HL-60/S4 treated with retinoic acid at 250 ng/mL for 4 days and 3 days (cell line): ENCODE results near the gene KCTD15.

Experiments
- in situ Hi-C: fragments of 300-500 bp; cut with MboI; formaldehyde crosslinking; loops from 2 replicates; pipeline ENCODE4 v1.7.0; 2022; ENCODE audit warnings: low sequenced_read_pairs

The KCTD15 gene, protein sequence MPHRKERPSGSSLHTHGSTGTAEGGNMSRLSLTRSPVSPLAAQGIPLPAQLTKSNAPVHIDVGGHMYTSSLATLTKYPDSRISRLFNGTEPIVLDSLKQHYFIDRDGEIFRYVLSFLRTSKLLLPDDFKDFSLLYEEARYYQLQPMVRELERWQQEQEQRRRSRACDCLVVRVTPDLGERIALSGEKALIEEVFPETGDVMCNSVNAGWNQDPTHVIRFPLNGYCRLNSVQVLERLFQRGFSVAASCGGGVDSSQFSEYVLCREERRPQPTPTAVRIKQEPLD

DNA sequence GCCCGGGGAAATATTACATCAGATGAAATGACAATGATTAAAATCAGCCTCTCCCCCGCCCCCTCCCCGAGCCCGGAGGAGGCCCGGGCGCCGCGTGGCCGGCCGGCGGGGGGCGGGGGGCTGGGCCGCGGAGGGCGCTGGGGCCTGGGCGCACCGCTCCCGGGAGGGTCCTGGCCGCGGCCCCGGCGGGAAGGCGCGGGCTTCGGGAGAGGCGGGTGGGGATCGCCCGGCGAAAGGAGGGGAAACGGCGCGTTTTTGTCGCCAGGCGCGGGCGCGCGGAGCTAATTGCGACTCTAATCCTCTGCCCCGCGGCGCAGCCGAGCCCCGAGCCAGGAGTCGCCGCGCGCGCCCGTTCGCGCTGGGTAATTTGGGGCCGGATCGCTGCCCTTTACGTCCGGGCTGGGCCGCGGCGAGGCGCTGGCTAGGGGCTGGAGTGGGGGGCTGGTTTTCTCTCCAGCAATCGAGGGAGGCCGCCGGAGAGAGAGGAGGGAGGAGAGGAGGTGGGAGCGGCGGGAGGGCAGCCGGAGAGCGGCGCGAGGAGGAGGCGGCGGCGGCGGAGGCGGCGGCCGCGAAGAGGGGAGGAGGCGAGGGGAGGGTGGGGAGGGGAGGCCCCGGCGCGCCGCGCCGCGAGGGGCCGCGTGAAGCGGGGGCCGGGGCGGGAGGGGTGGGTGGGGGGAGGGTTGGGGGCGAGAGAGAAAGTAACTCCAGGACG is at the start of gene KCTD15:
TSS of gene KCTD15 (plus strand) at position 707 of the 712 bp plus-strand sequence. CDS start 3,585 bp downstream, outside the sequence.
- in situ Hi-C loops: no loop called here

DNA sequence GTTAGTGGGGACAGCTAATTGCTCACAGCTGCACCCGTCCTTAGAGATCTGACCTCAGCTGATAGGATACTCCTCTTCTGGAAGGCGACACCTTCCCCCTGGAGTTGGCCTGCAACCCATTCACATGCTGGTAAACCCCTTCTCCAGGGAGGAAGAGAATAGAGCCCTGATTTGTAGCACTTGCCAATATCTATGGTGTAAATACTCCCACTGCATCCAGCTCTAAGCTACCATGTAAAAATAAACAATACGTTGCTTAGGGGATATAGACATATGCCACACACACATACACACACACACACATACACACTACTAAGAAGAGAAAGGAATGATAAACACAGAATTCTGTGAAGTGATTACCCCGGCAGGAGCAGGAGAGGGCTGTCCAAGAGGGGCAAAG is 49.4 kb upstream of the KCTD15 start:
- in situ Hi-C loops: no loop called here

DNA sequence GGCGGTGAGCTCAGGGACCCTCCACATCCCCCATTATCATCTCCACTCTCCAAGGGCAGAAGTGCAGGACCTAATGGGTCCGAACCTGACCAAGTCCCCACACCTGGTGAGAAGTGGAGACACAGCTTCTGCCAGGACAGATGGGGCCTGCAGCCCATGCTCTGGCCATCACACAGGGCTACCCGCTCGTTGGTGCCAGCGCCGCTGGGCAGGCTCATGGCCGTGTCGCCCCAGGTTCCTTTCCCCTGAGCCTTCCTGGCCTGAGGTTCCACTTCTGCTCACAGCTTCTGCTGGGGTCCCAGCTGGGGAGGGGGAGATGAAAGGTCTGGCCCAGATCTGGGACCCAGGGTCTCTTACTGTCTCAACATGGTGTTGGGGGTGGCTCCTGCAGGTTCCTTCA is 48.4 kb upstream of the KCTD15 start:
- in situ Hi-C loops: no loop called here

DNA sequence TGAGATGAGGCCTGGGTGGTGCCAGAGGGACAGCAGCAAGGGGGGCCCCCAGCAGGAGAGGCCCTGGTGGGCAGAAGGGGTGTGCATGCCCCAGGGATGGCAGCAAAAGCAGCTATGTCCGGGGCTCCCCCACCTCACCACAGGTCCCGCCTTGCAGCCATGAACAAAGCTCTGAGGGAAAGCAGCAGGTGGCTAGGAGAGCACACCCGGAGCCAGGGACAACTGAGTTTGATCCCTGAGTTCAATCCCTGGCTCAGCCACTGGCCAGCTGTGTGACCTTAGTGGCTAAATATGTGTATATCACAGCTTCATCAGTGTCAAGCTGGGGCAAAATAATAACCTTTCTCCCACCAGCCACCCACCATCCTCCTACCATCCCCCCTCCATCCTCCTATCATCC is 47.7 kb upstream of the KCTD15 start:
- in situ Hi-C loops: no loop called here

DNA sequence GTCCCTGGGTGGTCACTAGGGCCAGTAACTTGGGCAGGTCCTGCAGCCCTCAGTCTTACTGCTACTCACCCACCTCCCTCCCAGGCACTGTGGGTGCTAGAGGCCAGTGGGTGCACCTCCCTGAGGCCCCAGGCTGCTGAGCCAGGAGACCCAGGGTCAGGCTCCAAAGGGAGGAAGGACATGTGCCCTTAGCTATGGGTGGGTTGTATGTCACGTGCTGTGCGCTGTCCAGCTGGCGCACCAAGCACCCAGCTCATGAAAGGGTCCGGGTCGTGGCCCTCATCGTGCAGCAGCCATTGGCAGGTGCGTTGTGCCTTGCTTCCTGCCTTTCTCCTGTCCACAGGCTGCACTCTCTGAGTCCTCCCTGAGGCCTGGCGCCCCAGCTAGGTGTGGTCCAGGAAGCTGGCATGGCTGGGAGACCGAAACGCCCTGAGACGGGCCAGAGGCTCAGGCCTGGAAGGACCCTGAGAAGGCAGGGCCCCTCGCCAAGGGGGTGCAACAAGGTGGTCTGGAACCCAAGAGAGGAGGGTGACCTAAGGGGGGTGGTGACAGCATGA is 47.0 kb upstream of the KCTD15 start:
- in situ Hi-C loops: loop anchor here (25.0 kb wide), 1 partner anchor 512 kb away; the partner anchor contains the start of gene SLC7A10

DNA sequence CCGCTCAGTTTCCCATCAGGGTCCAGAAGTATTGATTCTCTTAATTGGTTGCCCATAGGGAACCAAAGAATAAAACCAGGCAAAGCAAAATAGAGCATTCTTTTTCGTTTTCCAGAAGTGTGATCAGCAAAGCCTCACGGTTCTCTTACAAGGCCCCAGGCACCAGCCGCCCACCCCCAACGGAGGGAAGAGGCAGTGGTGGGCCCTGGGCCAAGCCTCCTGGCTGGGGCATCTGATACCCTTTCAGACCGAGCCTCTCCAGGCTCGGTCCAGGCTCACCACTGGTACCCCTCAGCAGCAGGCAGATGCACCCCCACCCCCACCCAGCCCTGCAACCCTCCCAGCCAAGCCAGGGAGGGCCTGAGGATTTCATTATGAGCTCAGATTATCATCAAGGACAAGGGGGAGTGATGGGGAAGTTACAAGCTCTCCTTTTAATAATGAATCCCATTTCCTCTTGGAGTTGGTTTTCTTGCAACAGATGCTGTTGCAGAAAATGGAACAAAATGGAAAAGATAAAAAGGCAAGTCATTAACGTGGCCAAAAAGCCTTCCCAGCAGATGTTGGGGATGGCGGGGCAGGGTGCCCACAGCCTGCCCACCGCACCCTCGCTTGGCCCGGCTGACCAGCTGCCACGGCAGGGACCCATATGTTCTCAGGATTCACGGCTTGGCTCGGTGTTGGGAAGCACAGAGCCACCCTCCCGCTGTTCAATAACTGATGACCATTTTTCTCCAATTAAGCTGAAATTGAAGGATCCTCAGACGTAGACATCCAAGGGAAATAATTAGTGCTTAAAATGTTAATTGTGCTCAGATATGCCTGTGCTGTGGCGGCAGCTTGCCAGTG is 45.9 kb upstream of the KCTD15 start:
- in situ Hi-C loops: loop anchor here (25.0 kb wide), 1 partner anchor 514 kb away; the partner anchor contains the start of gene SLC7A10

DNA sequence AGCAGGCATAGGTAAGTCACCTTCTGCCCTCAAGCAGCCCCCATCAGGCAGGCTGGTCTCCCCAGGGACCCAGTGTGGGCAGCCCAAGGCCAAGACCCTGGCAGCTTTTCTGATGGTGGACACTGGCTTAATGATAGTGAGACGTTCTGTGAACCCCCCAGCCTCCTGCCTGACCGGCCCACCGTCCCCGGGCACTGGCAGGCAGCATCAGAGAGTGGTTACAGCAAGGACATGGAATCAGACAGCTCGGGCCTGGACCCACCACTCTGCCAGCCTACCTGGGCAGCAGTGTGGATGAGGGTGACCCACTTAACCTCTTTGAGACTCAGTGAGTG is 45.3 kb upstream of the KCTD15 start:
- in situ Hi-C loops: loop anchor here (25.0 kb wide), 1 partner anchor 514 kb away; the partner anchor contains the start of gene SLC7A10

DNA sequence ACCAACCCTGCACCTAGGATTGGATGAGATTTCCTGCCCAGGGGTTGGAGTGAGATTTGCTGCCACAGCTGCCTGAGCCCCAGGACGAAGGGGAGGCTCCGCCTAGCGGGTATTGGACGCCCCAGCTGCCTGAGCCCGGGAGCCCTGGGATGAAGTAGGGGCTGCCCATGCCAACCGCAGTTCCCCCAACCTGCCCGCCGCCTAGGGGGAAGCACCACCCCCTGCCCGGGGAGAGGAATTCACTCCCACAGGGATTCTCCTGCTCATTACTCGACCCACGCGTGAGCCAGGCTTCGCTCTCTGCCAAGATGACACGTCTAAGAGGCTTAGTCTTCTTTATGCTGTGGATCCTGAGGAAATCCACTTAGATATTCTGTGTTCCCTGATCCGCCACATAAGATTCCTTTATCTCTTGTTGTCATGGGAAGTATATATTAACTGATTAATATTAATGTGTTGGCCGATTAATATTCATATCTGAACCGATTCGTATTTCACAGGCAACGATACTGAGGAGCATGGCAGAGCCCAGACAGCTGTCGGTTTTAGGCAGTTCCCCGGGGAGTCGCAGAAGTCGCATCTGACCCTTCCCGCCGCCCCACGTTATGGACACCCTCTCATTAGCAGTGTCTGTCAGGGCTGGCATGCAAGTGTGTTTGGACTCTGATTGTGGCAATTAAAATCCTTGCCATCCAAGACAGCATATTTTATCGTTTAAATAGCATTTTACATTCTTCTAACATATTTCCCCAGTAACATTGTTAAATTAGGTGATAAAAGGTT is 44.5 kb upstream of the KCTD15 start:
- in situ Hi-C loops: loop anchor here (25.0 kb wide), 1 partner anchor 515 kb away; the partner anchor contains the start of gene SLC7A10

DNA sequence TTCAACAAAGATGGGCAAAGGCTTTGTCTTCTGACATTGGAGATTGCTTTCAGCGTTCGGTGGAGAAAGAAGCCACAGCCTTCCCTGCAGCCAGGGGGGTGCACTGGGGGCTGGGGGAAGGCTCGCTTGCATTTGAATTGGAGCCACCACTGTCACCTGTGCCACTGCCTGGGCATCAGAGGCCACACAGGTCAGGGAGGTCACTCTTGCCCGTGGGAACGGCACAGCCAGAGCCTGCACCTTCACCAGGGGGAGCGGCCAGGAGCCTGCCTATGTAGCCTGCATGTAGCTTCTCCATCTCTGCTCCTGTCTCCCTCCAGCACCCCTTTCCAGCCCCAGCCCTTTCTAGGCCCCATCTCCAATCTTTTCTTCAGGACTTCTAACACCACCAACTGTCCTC is 43.7 kb upstream of the KCTD15 start:
- in situ Hi-C loops: loop anchor here (25.0 kb wide), 1 partner anchor 516 kb away; the partner anchor contains the start of gene SLC7A10

DNA sequence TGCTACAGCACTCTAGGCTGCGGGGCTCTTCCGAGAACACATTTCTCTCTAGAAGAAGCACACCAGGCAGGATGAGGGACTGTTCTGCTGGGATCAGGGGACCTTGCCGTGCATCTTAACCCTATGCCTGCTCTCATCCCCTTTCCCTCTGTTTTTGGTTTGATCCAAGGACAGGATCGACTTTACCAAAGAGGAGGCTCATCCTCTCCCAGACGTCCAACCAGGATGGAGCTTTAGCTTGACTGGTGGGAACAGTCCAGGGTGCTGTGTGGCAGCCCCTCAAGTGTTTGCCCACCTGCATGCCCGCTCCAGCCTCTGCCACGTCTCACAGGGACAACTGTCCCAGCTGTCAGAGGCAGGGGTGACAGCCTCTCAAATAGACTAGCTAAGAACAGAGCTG is 42.3 kb upstream of the KCTD15 start:
- in situ Hi-C loops: loop anchor here (25.0 kb wide), 1 partner anchor 517 kb away; the partner anchor contains the start of gene SLC7A10

DNA sequence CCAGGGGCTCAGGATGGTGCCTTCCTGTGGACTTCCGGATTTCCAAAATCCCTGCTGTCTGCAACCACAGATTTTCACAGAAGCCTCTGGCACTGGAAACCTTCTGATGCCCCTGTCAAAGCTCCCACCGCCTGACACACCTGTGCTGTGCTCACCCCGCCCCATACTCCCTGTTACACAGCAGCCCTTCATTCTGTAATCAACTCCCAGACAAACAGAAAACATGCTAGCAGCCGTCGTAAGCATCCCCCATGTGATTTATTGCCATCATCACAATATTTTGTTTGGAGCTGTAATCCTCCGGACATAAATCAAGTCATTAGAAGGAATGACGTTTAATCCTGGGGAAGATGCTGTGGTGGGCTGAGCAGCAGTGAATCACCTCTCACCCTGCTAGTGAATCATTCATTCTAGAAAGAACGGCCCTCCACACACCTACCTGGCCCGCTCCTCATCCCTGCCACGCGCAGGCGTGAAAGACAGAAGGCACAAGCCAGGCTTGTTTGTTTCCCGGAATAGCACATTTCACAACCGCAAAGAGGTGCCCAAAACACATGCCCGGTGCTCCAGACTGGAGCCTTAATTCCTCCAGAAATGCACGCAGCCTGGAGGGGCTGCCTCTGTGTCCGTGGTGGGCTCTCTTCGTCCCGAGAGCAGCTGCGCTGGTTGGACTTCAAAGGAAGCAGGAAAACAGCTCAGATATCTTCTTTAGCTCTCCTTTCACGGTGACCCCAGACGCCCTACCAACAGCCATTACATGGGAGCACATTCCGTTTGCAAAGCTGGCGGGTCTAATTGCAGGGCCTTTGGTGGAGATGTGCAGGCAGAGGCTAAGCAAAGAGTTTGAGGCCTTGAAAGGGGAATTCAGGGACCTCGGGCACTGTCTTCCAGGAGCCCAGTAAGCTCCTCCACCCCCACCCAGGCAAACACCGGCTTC is 41.3 kb upstream of the KCTD15 start:
- in situ Hi-C loops: loop anchor here (25.0 kb wide), 1 partner anchor 518 kb away; the partner anchor contains the start of gene SLC7A10

DNA sequence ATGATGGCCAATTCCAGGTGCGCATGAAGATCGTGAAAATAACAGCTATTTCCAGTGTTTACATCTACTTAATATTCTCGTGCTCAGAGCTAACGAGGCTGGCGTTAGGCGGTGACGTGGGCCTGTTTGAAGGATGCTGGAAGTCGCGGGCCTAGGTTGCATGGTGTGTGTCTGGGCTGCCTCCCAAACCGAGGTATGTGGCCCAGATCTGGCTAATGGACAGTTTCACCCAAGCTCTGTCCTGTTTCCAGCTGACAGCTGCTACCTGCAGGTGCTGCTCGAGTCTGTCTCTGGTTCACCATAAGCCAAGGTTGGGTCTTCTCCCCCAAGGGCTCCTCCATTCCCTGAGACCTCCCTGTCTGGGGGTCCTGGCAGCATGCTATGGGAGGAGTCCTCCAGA is 40.5 kb upstream of the KCTD15 start:
- in situ Hi-C loops: loop anchor here (25.0 kb wide), 1 partner anchor 519 kb away; the partner anchor contains the start of gene SLC7A10

DNA sequence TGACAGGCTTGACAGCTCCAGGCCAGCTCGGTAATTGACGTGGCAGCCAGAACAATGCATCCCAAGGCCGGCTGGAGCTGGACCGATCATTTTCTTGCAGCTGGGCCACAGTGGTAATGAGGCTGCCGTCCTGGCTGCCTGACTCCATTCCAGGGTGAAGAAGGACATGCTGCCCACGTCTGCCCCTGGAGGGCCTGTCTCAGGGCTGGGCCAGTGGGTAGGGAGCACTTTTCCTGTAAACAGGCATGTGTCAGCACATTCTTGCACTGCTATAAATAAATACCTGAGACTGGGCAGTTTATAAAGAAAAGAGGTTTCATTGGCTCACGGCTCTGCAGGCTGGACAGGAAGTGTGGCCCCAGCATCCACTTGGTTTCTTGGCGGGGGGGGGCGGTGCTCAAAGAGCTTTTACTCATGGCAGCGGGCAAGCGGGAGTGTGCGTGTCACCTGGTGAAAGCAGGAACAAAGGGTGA is 38.1 kb upstream of the KCTD15 start:
- in situ Hi-C loops: loop anchor here (25.0 kb wide), 1 partner anchor 521 kb away; the partner anchor contains the start of gene SLC7A10

DNA sequence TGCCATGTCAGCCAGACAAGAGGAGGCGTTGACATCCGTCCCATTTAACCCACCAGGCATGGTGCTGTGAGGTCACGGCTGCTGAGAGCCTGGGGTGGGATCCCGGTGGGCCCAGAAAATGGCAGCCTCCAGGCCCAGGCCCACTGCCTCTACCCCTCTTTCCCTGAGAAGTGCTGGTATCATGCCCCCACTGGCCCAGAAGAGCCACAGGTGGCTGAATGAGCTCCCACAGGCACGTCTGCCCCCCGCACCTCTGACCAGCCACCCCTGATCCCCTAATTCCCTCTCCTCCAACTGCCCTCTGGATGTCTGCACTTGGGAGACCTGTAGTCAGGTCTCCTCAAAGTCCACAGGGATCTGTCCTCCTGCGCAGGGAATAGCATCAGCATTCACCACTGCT is 37.3 kb upstream of the KCTD15 start:
- in situ Hi-C loops: loop anchor here (25.0 kb wide), 1 partner anchor 522 kb away; the partner anchor contains the start of gene SLC7A10

DNA sequence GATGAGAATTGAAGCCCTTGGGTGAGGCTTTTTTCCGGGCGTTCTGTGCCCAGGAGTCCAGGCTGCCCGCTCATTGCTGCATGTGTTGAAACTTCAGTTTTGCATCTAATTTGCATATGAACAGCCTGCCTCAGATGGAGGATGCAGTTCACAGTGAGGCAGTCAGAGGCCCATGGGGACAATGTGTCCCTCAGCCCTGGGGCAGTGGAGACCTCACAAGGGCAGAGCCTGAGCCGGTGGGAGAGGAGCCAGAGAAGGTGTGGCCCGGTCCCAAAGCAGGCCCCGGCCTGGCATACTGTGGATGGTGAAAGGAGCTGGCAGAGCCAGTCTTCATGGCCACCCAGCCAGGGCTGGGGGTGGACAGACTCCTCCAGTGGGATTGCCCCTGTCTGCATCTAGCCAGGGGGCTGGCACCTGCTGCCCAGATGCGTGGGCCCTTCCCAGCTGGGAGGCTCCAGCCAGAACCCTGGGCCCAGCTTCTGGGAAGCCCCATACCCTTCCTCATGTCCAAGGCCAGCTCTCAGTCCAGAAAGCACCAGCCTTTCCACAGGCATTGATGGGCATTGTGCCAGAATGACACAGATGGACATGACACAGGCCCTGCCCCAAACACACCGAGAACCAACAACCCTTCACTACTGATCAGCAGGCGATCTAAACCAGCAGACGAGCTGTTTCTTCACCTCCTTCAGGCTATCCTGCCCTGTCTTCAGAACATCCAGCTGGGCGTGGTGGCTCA is 32.9 kb upstream of the KCTD15 start:
- in situ Hi-C loops: loop anchor here (10.0 to 25.0 kb wide), 2 partner anchors 339 to 527 kb away; partner anchors contain the start of gene SLC7A10

DNA sequence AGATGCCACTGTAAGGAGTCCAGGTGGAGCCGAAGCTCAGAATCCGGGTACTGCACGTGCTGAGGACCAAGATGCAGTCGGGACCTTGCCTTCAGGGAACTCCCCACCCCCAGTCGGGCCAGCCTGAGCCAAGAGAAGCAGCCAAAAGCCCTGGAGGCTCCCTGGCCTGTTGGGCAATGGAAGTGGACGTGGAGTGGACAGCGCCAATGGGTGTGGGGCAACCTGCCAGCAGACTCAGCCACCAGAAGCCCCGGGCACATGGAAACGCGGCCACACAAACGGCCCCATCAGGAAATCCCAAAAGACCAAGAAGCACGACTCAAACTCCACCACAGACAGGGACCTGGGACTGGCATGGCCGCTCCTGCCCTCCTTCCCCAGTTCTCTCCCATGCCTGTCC is 30.0 kb upstream of the KCTD15 start:
- in situ Hi-C loops: loop anchor here (10.0 to 25.0 kb wide), 2 partner anchors 342 to 529 kb away; partner anchors contain the start of gene SLC7A10

DNA sequence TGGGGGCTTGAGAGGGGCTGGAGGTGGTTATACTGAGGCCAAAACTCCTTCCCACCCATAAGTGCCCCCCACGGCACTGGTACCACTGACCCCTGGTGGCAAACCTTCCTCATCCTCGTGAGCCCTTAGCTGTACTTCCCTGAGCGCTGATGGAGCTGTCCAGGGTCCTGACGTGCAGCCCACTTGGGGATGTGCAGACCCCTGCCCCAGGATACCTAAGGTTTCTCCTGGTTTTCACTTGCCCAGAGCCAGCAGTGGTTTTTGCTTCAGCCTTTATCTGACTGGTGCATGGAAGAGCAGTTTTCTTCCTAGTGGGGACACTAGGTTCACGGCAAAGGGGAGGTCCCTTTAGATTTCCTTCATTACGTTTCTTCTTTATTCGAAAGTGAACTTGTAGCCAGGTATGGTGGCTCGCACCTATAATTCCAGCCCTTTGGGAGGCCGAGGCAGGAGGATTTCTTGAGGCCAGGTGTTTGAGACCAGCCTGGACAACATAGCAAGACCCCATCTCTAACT is 28.7 kb upstream of the KCTD15 start:
- in situ Hi-C loops: loop anchor here (10.0 to 25.0 kb wide), 2 partner anchors 343 to 531 kb away; partner anchors contain the start of gene SLC7A10
